HEK293 (cell line): ENCODE data around the gene MYOD1.
A peak's percentile ranks its signal among the peaks of the same experiment; 100 is the strongest.

Experiments
- CTCF ChIA-PET: fragments of 350-600 bp; formaldehyde crosslinking; extraction: SDS; loops from one replicate; lab custom pipeline; 2021; ENCODE audit warnings: antibody characterized with exemption; lab: Yijun Ruan, JAX
- POLR2A ChIA-PET: fragments of 300-600 bp; formaldehyde crosslinking; extraction: SDS; loops from one replicate; lab custom pipeline; 2020; ENCODE audit warnings: antibody characterized with exemption, inconsistent platforms; lab: Yijun Ruan, JAX
- H3K27ac ChIP-seq: fragments of 200-500 bp; sonication (Bioruptor generic); 2 replicates; pipeline ENCODE4 v1.5.1; 2014; ENCODE audit warnings: low read depth, low read length, control low read depth, inconsistent platforms; ENCODE audit errors: extremely low read depth
- H3K36me3 ChIP-seq, 2 experiments: fragments of 200-500 bp in 1 of 2; sonication (Bioruptor generic) in 1 of 2; 1 replicate in 1 of 2; 2 replicates in 1 of 2; pipeline ENCODE4 v1.5.1; 2014 to 2017; ENCODE audit warnings: inconsistent platforms in 2 of 2, low read length in 2 of 2; ENCODE audit not compliant: control insufficient read depth in 2 of 2, insufficient read depth in 1 of 2
- H3K4me1 ChIP-seq: fragments of 200-500 bp; sonication (Bioruptor generic); 2 replicates; pipeline ENCODE4 v1.5.1; 2014; ENCODE audit warnings: mild to moderate bottlenecking, low read length, inconsistent platforms; ENCODE audit not compliant: control insufficient read depth, insufficient read depth
- H3K4me3 ChIP-seq: 2 replicates; pipeline ENCODE4 v1.5.1; 2011; ENCODE audit warnings: low read depth, mild to moderate bottlenecking, control low read depth, low read length, moderate library complexity
- H3K9me3 ChIP-seq: fragments of 200-500 bp; sonication (Bioruptor generic); 2 replicates; pipeline ENCODE4 v1.5.1; 2014; ENCODE audit warnings: low read depth, low read length, inconsistent platforms; ENCODE audit not compliant: control insufficient read depth, insufficient read depth
- GLIS1 ChIP-seq: fragments of 450-650 bp; formaldehyde crosslinking; IDR thresholded peaks from 2 replicates; pipeline ENCODE4 v1.5.1; 2016; ENCODE audit warnings: missing biosample characterization, missing genetic modification characterization
- GLIS2 ChIP-seq: fragments of 450-650 bp; formaldehyde crosslinking; IDR thresholded peaks from 2 replicates; pipeline ENCODE4 v1.5.1; 2016; ENCODE audit warnings: missing biosample characterization, missing genetic modification characterization
- SP7 ChIP-seq: fragments of 450-650 bp; formaldehyde crosslinking; IDR thresholded peaks from 2 replicates; pipeline ENCODE4 v1.5.1; 2016; ENCODE audit warnings: missing biosample characterization, missing genetic modification characterization
- WT1 ChIP-seq: fragments of 450-650 bp; formaldehyde crosslinking; IDR thresholded peaks from 2 replicates; pipeline ENCODE4 v1.5.1; 2016; ENCODE audit warnings: missing biosample characterization, missing genetic modification characterization
- ZBTB17 ChIP-seq: fragments of 450-650 bp; formaldehyde crosslinking; IDR thresholded peaks from 2 replicates; pipeline ENCODE4 v1.5.1; 2016; ENCODE audit warnings: missing biosample characterization, missing genetic modification characterization
- ZFP3 ChIP-seq: fragments of 450-650 bp; formaldehyde crosslinking; IDR thresholded peaks from 2 replicates; pipeline ENCODE4 v1.5.1; 2016; ENCODE audit warnings: low read depth, missing biosample characterization, missing genetic modification characterization
- ZNF302 ChIP-seq: fragments of 450-650 bp; formaldehyde crosslinking; IDR thresholded peaks from 2 replicates; pipeline ENCODE4 v1.5.1; 2016; ENCODE audit warnings: missing biosample characterization, missing genetic modification characterization, low read depth
- ZNF362 ChIP-seq: fragments of 450-650 bp; formaldehyde crosslinking; IDR thresholded peaks from 2 replicates; pipeline ENCODE4 v1.5.1; 2016; ENCODE audit warnings: missing biosample characterization, missing genetic modification characterization
- ZNF366 ChIP-seq: fragments of 450-650 bp; formaldehyde crosslinking; conservative IDR thresholded peaks from 2 replicates; pipeline ENCODE4 v1.5.1; 2016; ENCODE audit warnings: missing biosample characterization, missing genetic modification characterization
- ZNF37A ChIP-seq: fragments of 450-650 bp; IDR thresholded peaks from 2 replicates; pipeline ENCODE4 v1.5.1; 2018; ENCODE audit warnings: missing biosample characterization, missing genetic modification characterization
- ZNF423 ChIP-seq: fragments of 450-650 bp; formaldehyde crosslinking; IDR thresholded peaks from 2 replicates; pipeline ENCODE4 v1.5.1; 2016; ENCODE audit warnings: missing biosample characterization, missing genetic modification characterization
- ZNF426 ChIP-seq: fragments of 450-650 bp; formaldehyde crosslinking; IDR thresholded peaks from 2 replicates; pipeline ENCODE4 v1.5.1; 2017; ENCODE audit warnings: missing biosample characterization, missing genetic modification characterization, mild to moderate bottlenecking, inconsistent platforms, moderate library complexity
- ZNF629 ChIP-seq: fragments of 450-650 bp; formaldehyde crosslinking; IDR thresholded peaks from 2 replicates; pipeline ENCODE4 v1.5.1; 2017; ENCODE audit warnings: missing biosample characterization, missing genetic modification characterization
- ZNF654 ChIP-seq: fragments of 450-650 bp; formaldehyde crosslinking; IDR thresholded peaks from 2 replicates; pipeline ENCODE4 v1.5.1; 2016; ENCODE audit warnings: low read depth, missing biosample characterization, missing genetic modification characterization
- ZNF76 ChIP-seq: fragments of 450-650 bp; formaldehyde crosslinking; IDR thresholded peaks from 2 replicates; pipeline ENCODE4; 2016; ENCODE audit warnings: low read depth, missing biosample characterization, missing genetic modification characterization, borderline replicate concordance
- ZNF785 ChIP-seq: fragments of 450-650 bp; formaldehyde crosslinking; IDR thresholded peaks from 2 replicates; pipeline ENCODE4 v1.5.1; 2016; ENCODE audit warnings: missing biosample characterization, missing genetic modification characterization
- ZSCAN30 ChIP-seq: fragments of 450-650 bp; IDR thresholded peaks from 2 replicates; pipeline ENCODE4 v1.5.1; 2018; ENCODE audit warnings: missing biosample characterization, mild to moderate bottlenecking, missing genetic modification characterization, moderate library complexity

The MYOD1 gene

GRCh38 chr11:17753153-17753552 is 33.8 kb downstream of the MYOD1 start:
- H3K4me1 ChIP-seq, result no peaks in the 10 kb centered on the region
- no peaks in the 10 kb centered on the region for H3K36me3 ChIP-seq
- TF ChIP-seq ZBTB17 (tag by site-specific recombination) (no peak), ZSCAN30 (tag by site-specific recombination) (no peak), ZNF76 (tag by site-specific recombination) (no peak)
- ChIA-PET CTCF (interaction anchor here (1.5 kb wide), 1 partner anchor 225 kb away, joined by 8 read pairs; no protein-coding TSS in a partner anchor), POLR2A (no interaction called here)
- H3K27ac ChIP-seq, result no peak overlapping the region
- no peaks in the 10 kb centered on the region for H3K9me3 ChIP-seq
- H3K4me3 ChIP-seq, result no peak overlapping the region

- CTCF ChIA-PET, result no interaction called here
These were observed 34.3 kb downstream of the MYOD1 start for GRCh38 chr11:17753641-17754040.

GRCh38 chr11:17755891-17756290 is 36.5 kb downstream of the MYOD1 start:
- TF ChIP-seq ZNF426 (tag by site-specific recombination), result no peak
- TF ChIP-seq WT1 (tag by site-specific recombination), result no peak
- no peak for TF ChIP-seq ZNF302 (tag by site-specific recombination)
- ChIA-PET POLR2A (no interaction called here), CTCF (interaction anchor here (0.7 to 1.5 kb wide), 3 partner anchors 25 to 217 kb away, joined by 3 to 5 read pairs (median 3); no protein-coding TSS in a partner anchor)
- Histone ChIP-seq H3K9me3 (no peaks in the 10 kb centered on the region), H3K27ac (no peak overlapping the region), H3K4me1 (no peaks in the 10 kb centered on the region), H3K36me3 (no peaks in the 10 kb centered on the region), H3K4me3 (no peak overlapping the region)

More at GRCh38 chr11:17753641-17754040, 34.3 kb downstream of the MYOD1 start:
- POLR2A ChIA-PET, result no interaction called here
- Histone ChIP-seq H3K36me3 (no peaks in the 10 kb centered on the region), H3K4me1 (no peaks in the 10 kb centered on the region), H3K9me3 (no peaks in the 10 kb centered on the region), H3K4me3 (no peak overlapping the region), H3K27ac (no peak overlapping the region)
- no peak for TF ChIP-seq ZNF423 (tag by site-specific recombination)
- TF ChIP-seq ZNF785 (tag by site-specific recombination), result no peak
- TF ChIP-seq ZFP3 (tag by site-specific recombination), result no peak
- TF ChIP-seq ZNF76 (tag by site-specific recombination), result no peak
- TF ChIP-seq ZNF37A, result no peak
- no peak for TF ChIP-seq ZNF366 (tag by site-specific recombination)
- TF ChIP-seq ZNF629, result no peak
- no peak for TF ChIP-seq SP7 (tag by site-specific recombination)
- no peak for TF ChIP-seq ZNF362

GRCh38 chr11:17760102-17761029 is 41.0 kb downstream of the MYOD1 start:
- H3K4me1 ChIP-seq, result no peaks in the 10 kb centered on the region
- no peaks in the 10 kb centered on the region for H3K9me3 ChIP-seq
- H3K27ac ChIP-seq, result no peak overlapping the region
- POLR2A ChIA-PET, result no interaction called here
- CTCF ChIA-PET, result interaction anchor here (0.6 to 4.7 kb wide), 20 partner anchors 8 to 224 kb away, joined by 3 to 46 read pairs (median 4); no protein-coding TSS in a partner anchor
- no peaks in the 10 kb centered on the region for H3K36me3 ChIP-seq
- TF ChIP-seq ZNF654 (tag by site-specific recombination), result peak; percentile 46
- TF ChIP-seq GLIS2 (tag by site-specific recombination), result 0 out of 2 replicates have a peak, but pooled peaks have one; percentile 15
- TF ChIP-seq ZNF423 (tag by site-specific recombination), result no peak
- peak; percentile 68 for TF ChIP-seq GLIS1
- TF ChIP-seq, all 188 proteins: peak for 3
- no peak overlapping the region for H3K4me3 ChIP-seq
